GM23338 (cell line): ENCODE measurements around the gene NAA15. TPM values are rescaled to one million over a fixed set of nuclear protein-coding genes. Genes with fewer than 3 reads are reported as not detected.
A peak's percentile ranks its signal among the peaks of the same experiment; 100 is the strongest.

Source experiments
- ATAC-seq: fragments of 200-7000 bp; cut with Tn5 transposase; 3 replicates; pipeline ENCODE4 v1.9.1; 2020
- DNase-seq: peaks from one replicate; pipeline ENCODE4 v3.0.0-alpha.2; 2015; ENCODE audit warnings: low spot score
- H2AFZ ChIP-seq: fragments of 200-600 bp; sonication (generic); 2 replicates; pipeline ENCODE4 v1.8.0; 2016; ENCODE audit warnings: antibody characterized with exemption, mild to moderate bottlenecking, moderate library complexity
- H3F3A ChIP-seq: fragments of 200-600 bp; sonication (generic); replicated peaks from 2 replicates; pipeline ENCODE4 v1.8.0; 2017; ENCODE audit warnings: antibody characterized with exemption, mixed run types, low read depth
- H3K27ac ChIP-seq: fragments of 200-600 bp; sonication (generic); 2 replicates; pipeline ENCODE4 v1.6.1; 2016; ENCODE audit warnings: low read depth
- H3K27me3 ChIP-seq: fragments of 200-600 bp; sonication (generic); 2 replicates; pipeline ENCODE4 v1.8.0; 2016; ENCODE audit warnings: mild to moderate bottlenecking, mixed run types, moderate library complexity; ENCODE audit not compliant: insufficient read depth
- H3K36me3 ChIP-seq: fragments of 200-600 bp; sonication (generic); 2 replicates; pipeline ENCODE4 v1.8.0; 2016; ENCODE audit warnings: mild to moderate bottlenecking; ENCODE audit not compliant: insufficient read depth
- H3K4me1 ChIP-seq: fragments of 200-600 bp; sonication (generic); 2 replicates; pipeline ENCODE4 v1.8.0; 2016; ENCODE audit warnings: mild to moderate bottlenecking, moderate library complexity; ENCODE audit not compliant: insufficient read depth
- H3K4me2 ChIP-seq: fragments of 200-600 bp; sonication (generic); 2 replicates; pipeline ENCODE4 v1.7.1; 2017; ENCODE audit warnings: mixed run types
- H3K4me3 ChIP-seq: fragments of 200-600 bp; sonication (generic); 2 replicates; pipeline ENCODE4 v1.6.1; 2016; ENCODE audit warnings: mixed run types
- H3K79me2 ChIP-seq: fragments of 200-600 bp; sonication (generic); replicated peaks from 2 replicates; pipeline ENCODE4 v1.8.0; 2017; ENCODE audit warnings: mild to moderate bottlenecking; ENCODE audit not compliant: insufficient read depth
- H3K9me2 ChIP-seq: fragments of 200-600 bp; sonication (generic); 2 replicates; pipeline ENCODE4 v1.8.0; 2017; ENCODE audit not compliant: insufficient read depth
- H4K20me1 ChIP-seq: fragments of 200-600 bp; sonication (generic); replicated peaks from 2 replicates; pipeline ENCODE4 v1.8.0; 2017; ENCODE audit warnings: mild to moderate bottlenecking; ENCODE audit not compliant: insufficient read depth
- H3K27ac Mint-ChIP-seq: 2 replicates; pipeline ENCODE4 v1.8.0; 2020; ENCODE audit warnings: inconsistent platforms, mild to moderate bottlenecking, moderate library complexity, mixed read lengths
- H3K27me3 Mint-ChIP-seq: 3 replicates; pipeline ENCODE4 v1.8.0; 2022; ENCODE audit warnings: low read depth, mild to moderate bottlenecking, moderate library complexity, mixed read lengths, inconsistent platforms; ENCODE audit not compliant: insufficient read depth, poor library complexity
- H3K36me3 Mint-ChIP-seq: 3 replicates; pipeline ENCODE4 v1.8.0; 2021; ENCODE audit warnings: low read depth, mild to moderate bottlenecking, inconsistent platforms, moderate library complexity, mixed read lengths
- H3K4me1 Mint-ChIP-seq: 3 replicates; pipeline ENCODE4 v1.8.0; 2020; ENCODE audit warnings: mild to moderate bottlenecking, inconsistent platforms, mixed read lengths
- H3K4me3 Mint-ChIP-seq: 3 replicates; pipeline ENCODE4 v1.8.0; 2021; ENCODE audit warnings: moderate library complexity, mild to moderate bottlenecking, inconsistent platforms, mixed read lengths
- H3K9me3 Mint-ChIP-seq: 3 replicates; pipeline ENCODE4 v1.8.0; 2020; ENCODE audit warnings: moderate library complexity, mild to moderate bottlenecking, inconsistent platforms, mixed read lengths
- CREB1 ChIP-seq: fragments of 250-450 bp; sonication (Bioruptor Pico); IDR thresholded peaks from 2 replicates; pipeline ENCODE4 v1.5.0; 2020; ENCODE audit warnings: low read depth, mild to moderate bottlenecking, moderate library complexity
- CTCF ChIP-seq, 2 experiments: fragments of 200-600 bp in 1 of 2; sonication (generic) in 1 of 2; conservative IDR thresholded peaks; 2 replicates each; pipeline versions ENCODE4 v1.5.1 to v1.6.1; 2016 to 2017; ENCODE audit warnings: antibody characterized with exemption in 2 of 2, low read depth in 2 of 2, mild to moderate bottlenecking in 2 of 2, moderate library complexity in 1 of 2
- ETS1 ChIP-seq: IDR thresholded peaks from 2 replicates; pipeline ENCODE4 v1.6.1; 2016; ENCODE audit warnings: antibody characterized with exemption
- EZH2phosphoT487 ChIP-seq: fragments of 200-600 bp; sonication (generic); IDR thresholded peaks from one replicate; pipeline ENCODE4 v1.8.1; 2018; ENCODE audit warnings: antibody characterized with exemption; ENCODE audit not compliant: unreplicated experiment
- JUNB ChIP-seq: IDR thresholded peaks from one replicate; pipeline ENCODE4 v1.6.1; 2016; ENCODE audit warnings: antibody characterized with exemption; ENCODE audit not compliant: unreplicated experiment
- NANOG ChIP-seq: IDR thresholded peaks from 2 replicates; pipeline ENCODE4 v1.6.1; 2016; ENCODE audit warnings: antibody characterized with exemption, borderline replicate concordance
- POLR2AphosphoS5 ChIP-seq: IDR thresholded peaks from 2 replicates; pipeline ENCODE4 v1.6.1; 2016; ENCODE audit warnings: antibody characterized with exemption, low read depth
- REST ChIP-seq: IDR thresholded peaks from one replicate; pipeline ENCODE4 v1.6.1; 2018; ENCODE audit warnings: antibody characterized with exemption; ENCODE audit not compliant: unreplicated experiment
- STAT1 ChIP-seq: IDR thresholded peaks from one replicate; pipeline ENCODE4 v1.6.1; 2016; ENCODE audit warnings: antibody characterized with exemption; ENCODE audit not compliant: unreplicated experiment
- ZNF114 ChIP-seq: fragments of 250-450 bp; sonication (Bioruptor Pico); IDR thresholded peaks from 2 replicates; pipeline ENCODE4 v1.5.0; 2020; ENCODE audit warnings: mild to moderate bottlenecking, moderate library complexity
- ZNF331 ChIP-seq: fragments of 250-450 bp; sonication (Bioruptor Pico); IDR thresholded peaks from 2 replicates; pipeline ENCODE4 v1.5.0; 2020; ENCODE audit warnings: low read depth, mild to moderate bottlenecking, moderate library complexity
- long read RNA-seq: library from polyadenylated mRNA; unstranded; transcript quantifications from one replicate; pipeline ENCODE4 v2.0.0, GENCODE V29; 2020; ENCODE audit not compliant: unreplicated experiment
- polyA plus RNA-seq: library from polyadenylated mRNA; unstranded; fragments of >200 nt; fragmentation: Nextera tagmentation; extraction: Ambion mirVana; gene quantifications from 2 replicates; pipeline ENCODE4 v1.2.1, GENCODE V29; 2016
- total RNA-seq: library from RNA; depleted of rRNA; stranded (reverse); fragments of >200 nt; shearing (Covaris generic); gene quantifications from 2 replicates; pipeline ENCODE4 v1.2.3, GENCODE V29; 2014; rRNA removed

Gene NAA15
- 95.0 and 101 TPM in 2 replicates for total RNA-seq
- polyA plus RNA-seq = 48.2 and 80.1 TPM in 2 replicates
- long read RNA-seq, full-length matches to known transcripts = 2 of 47 reads
- long read RNA-seq, partial matches to known transcripts = 34 of 47 reads
- long read RNA-seq, other reads (novel, unspliced or antisense) = 11 of 47 reads

- H3K27me3 Mint-ChIP-seq = peaks cover 13% of the 10 kb centered on the region
- peaks cover 4% of the 10 kb centered on the region; the same call in 1 of the 2 replicates for H3K36me3 ChIP-seq
- H4K20me1 ChIP-seq = peaks cover 21% of the 10 kb centered on the region
- peaks cover 9% of the 10 kb centered on the region; the same call in 2 of the 3 replicates for H3K9me3 Mint-ChIP-seq
- peak within 1 kb of the TSS; percentile 99 for H3K4me3 Mint-ChIP-seq
- no peaks in the 10 kb centered on the region; the same call in 1 of the 2 replicates for H3F3A ChIP-seq
- H3K4me1 ChIP-seq = peaks cover 19% of the 10 kb centered on the region; the same call in 1 of the 2 replicates
- peaks cover 15% of the 10 kb centered on the region; the same call in 2 of the 3 replicates for H3K4me1 Mint-ChIP-seq
- ATAC-seq = peak; percentile 91
- TF ChIP-seq ZNF114 (CRISPR knock-in tag) = no peak
- TF ChIP-seq ETS1 = peak; percentile 63; the same call in 1 of the 2 replicates
- TF ChIP-seq POLR2AphosphoS5 = peak; percentile 93
- TF ChIP-seq ZNF331 (CRISPR knock-in tag) = no peak
- no peak for TF ChIP-seq JUNB
- H3K79me2 ChIP-seq = peaks cover 64% of the 10 kb centered on the region
- peak within 1 kb of the TSS; percentile 53; the same call in 1 of the 2 replicates for H2AFZ ChIP-seq
- no peaks in the 10 kb centered on the region for H3K27me3 ChIP-seq
- peak within 1 kb of the TSS; percentile 99 for H3K27ac Mint-ChIP-seq
- H3K36me3 Mint-ChIP-seq = peaks cover 40% of the 10 kb centered on the region
- H3K4me3 ChIP-seq = peak within 1 kb of the TSS; percentile 83
- H3K4me2 ChIP-seq = peak within 1 kb of the TSS; percentile 86
- peak within 1 kb of the TSS; percentile 94 for H3K27ac ChIP-seq
- no peaks in the 10 kb centered on the region for H3K9me2 ChIP-seq
- DNase-seq = peak; percentile 98
Observed at GRCh38 chr4:139301113-139301820, at the start of gene NAA15. Gene NAA15 (plus strand): TSS chr4:139301505. CDS start chr4:139301778, 273 bp downstream.

- peaks cover 2% of the 10 kb centered on the region; the same call in 1 of the 3 replicates for H3K4me1 Mint-ChIP-seq
- H3K27ac ChIP-seq = no peak overlapping the region
- no peak overlapping the region for H2AFZ ChIP-seq
- DNase-seq = no peak
- no peaks in the 10 kb centered on the region for H3K36me3 ChIP-seq
- no peak overlapping the region for H3K4me3 Mint-ChIP-seq
- ATAC-seq = no peak
- H3K27me3 ChIP-seq = no peaks in the 10 kb centered on the region
- H3K9me3 Mint-ChIP-seq = no peaks in the 10 kb centered on the region
- no peak overlapping the region for H3K4me2 ChIP-seq
- H3K27ac Mint-ChIP-seq = no peak overlapping the region
- peaks cover 4% of the 10 kb centered on the region for H3K27me3 Mint-ChIP-seq
- no peaks in the 10 kb centered on the region for H3K79me2 ChIP-seq
- H3K36me3 Mint-ChIP-seq = no peaks in the 10 kb centered on the region
- no peak overlapping the region for H3K4me3 ChIP-seq
- no peaks in the 10 kb centered on the region for H4K20me1 ChIP-seq
- no peaks in the 10 kb centered on the region for H3F3A ChIP-seq
- H3K9me2 ChIP-seq = no peaks in the 10 kb centered on the region
- no peak for TF ChIP-seq EZH2phosphoT487
- no peak for TF ChIP-seq STAT1
- TF ChIP-seq ZNF114 (CRISPR knock-in tag) = no peak
- no peak for TF ChIP-seq POLR2AphosphoS5
- no peak for TF ChIP-seq CREB1 (CRISPR knock-in tag)
- TF ChIP-seq ETS1 = no peak
- TF ChIP-seq ZNF331 (CRISPR knock-in tag) = no peak
- TF ChIP-seq CTCF (conservative IDR thresholded peaks at IDR 0.05; ENCODE audit: low read depth in 2 of 2) = no peak
- no peak for TF ChIP-seq NANOG
- no peak for TF ChIP-seq REST
- no peaks in the 10 kb centered on the region; the same call in 1 of the 2 replicates for H3K4me1 ChIP-seq
Observed at GRCh38 chr4:139253046-139253445, 48.3 kb upstream of the NAA15 start.
